Activated CD4-positive, alpha-beta memory T cell treated with anti-CD3 and anti-CD28 coated beads, Interleukin-2, amount 10 ng/mL, durations not matched to agents 7 days and 5 days (primary cell): ENCODE results near the gene SLC35A3. TPM values are rescaled to one million over a fixed set of nuclear protein-coding genes. Genes with fewer than 3 reads are reported as not detected.
A peak's percentile ranks its signal among the peaks of the same experiment; 100 is the strongest.
"Not testable (repeated sequence)": the region's sequence is repeated elsewhere in the genome, so short reads cannot be mapped to it uniquely, and the experiment has no call there.

ENCODE experiments used
- CTCF ChIA-PET: fragments of 350-600 bp; sonication (Branson Sonifier 250); formaldehyde crosslinking; loops from one replicate; lab custom pipeline; 2021; ENCODE audit warnings: antibody characterized with exemption, inconsistent platforms; lab: Charles Lee
- POLR2A ChIA-PET: fragments of 350-600 bp; sonication (Branson Sonifier 250); formaldehyde crosslinking; loops from one replicate; lab custom pipeline; 2021; ENCODE audit warnings: antibody characterized with exemption; lab: Charles Lee
- DNase-seq: peaks from one replicate; pipeline ENCODE4 v3.0.0-alpha.2; 2020
- H3K27ac Mint-ChIP-seq: one replicate; pipeline ENCODE4 v1.8.0; 2021; ENCODE audit warnings: mild to moderate bottlenecking, mixed read lengths
- H3K27me3 Mint-ChIP-seq: one replicate; pipeline ENCODE4 v1.8.0; 2021; ENCODE audit warnings: mixed read lengths
- H3K36me3 Mint-ChIP-seq: one replicate; pipeline ENCODE4 v1.8.0; 2021; ENCODE audit warnings: low read depth, mixed read lengths
- H3K4me1 Mint-ChIP-seq: one replicate; pipeline ENCODE4 v1.8.0; 2021; ENCODE audit warnings: mixed read lengths
- H3K4me3 Mint-ChIP-seq: one replicate; pipeline ENCODE4 v1.8.0; 2021; ENCODE audit warnings: mild to moderate bottlenecking, mixed read lengths
- H3K9me3 Mint-ChIP-seq: one replicate; pipeline ENCODE4 v1.8.0; 2021; ENCODE audit warnings: mixed read lengths
- total RNA-seq, 2 experiments: library from RNA; stranded (reverse); gene quantifications; one replicate each; pipeline ENCODE4 v1.2.3, GENCODE V29; 2021

The SLC35A3 gene
- total RNA-seq, 2 experiments from 2014 or later = 16.4 to 17.7 TPM

DNA sequence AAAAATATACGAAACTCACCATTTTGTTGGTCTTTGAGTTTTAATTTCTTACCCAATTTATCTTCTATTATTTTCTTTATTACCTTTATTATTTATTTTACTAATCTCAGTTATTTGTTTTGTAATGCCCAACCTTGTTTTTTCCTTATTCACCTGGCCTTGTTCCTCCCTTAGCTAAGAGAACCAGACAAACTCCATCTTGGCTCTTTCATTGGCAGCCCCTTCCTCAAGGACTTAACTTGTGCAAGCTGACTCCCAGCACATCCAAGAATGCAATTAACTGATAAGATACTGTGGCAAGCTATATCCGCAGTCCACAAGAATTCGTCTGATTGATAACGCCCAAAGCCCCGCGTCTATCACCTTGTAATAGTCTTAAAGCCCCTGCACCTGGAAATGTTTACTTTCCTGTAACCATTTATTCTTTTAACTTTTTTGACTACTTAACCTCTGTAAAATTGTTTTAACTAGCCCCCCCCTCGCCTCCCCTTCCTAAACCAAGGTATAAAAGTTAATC is 10.5 kb upstream of the SLC35A3 start:
- H3K36me3 Mint-ChIP-seq, H3K4me3 Mint-ChIP-seq, H3K27me3 Mint-ChIP-seq, H3K9me3 Mint-ChIP-seq, H3K4me1 Mint-ChIP-seq, CTCF ChIA-PET, H3K27ac Mint-ChIP-seq, DNase-seq: not testable (repeated sequence)
- POLR2A ChIA-PET = interaction anchor here (1.4 kb wide), 1 partner anchor 11 kb away, joined by 4 read pairs; the partner anchor contains the start of gene SLC35A3

DNA sequence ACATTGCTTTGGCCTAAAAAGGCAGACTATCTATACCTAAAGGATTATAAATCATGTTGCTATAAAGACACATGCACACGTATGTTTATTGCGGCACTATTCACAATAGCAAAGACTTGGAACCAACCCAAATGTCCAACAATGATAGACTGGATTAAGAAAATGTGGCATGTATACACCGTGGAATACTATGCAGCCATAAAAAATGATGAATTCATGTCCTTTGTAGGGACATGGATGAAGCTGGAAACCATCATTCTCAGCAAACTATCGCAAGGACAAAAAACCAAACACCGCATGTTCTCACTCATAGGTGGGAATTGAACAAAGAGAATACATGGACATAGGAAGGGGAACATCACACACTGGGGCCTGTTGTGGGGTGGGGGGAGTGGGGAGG is 9.5 kb upstream of the SLC35A3 start:
- H3K36me3 Mint-ChIP-seq, CTCF ChIA-PET, H3K4me1 Mint-ChIP-seq, POLR2A ChIA-PET, H3K9me3 Mint-ChIP-seq, H3K27ac Mint-ChIP-seq, H3K4me3 Mint-ChIP-seq, H3K27me3 Mint-ChIP-seq, DNase-seq: not testable (repeated sequence)

DNA sequence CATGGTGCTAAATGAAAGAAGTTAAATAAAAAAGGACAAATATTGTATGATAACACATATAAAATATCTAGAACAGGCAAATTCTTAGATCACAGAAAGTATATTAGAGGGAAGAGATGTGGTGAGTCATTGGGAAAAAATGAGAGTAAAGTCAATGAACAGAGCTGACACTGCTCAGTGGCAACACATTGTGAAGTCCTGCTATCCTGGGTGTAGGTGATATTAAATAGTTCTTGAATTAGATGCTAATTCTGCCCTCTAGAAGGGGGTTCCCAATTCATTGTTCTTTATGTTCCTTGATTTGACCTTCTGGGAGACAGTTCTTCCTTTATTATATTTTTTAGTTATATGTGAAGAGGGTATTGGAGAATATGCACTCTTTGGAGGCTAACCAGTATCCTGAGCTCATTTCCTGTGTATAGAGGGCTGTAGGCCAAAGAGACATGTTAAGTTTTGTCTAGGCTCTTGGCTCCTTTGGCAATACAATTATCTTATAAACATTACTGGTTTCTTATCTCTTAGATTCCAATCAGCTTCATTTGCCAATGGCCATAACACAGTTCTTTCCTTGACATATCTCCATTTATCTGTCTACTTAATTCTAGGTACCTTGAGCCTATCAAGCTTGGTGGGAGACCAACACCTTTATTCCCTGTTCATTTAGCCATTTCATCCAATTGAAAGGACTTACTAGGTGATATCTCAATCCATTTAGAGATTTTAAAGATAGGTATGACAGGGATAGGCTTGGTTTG is 6.6 kb upstream of the SLC35A3 start:
- DNase-seq = no peak
- CTCF ChIA-PET = no interaction called here
- no peaks in the 10 kb centered on the region for H3K36me3 Mint-ChIP-seq
- no peak overlapping the region for H3K4me3 Mint-ChIP-seq
- H3K9me3 Mint-ChIP-seq = no peaks in the 10 kb centered on the region
- POLR2A ChIA-PET = no interaction called here
- H3K4me1 Mint-ChIP-seq = peaks cover under 1% of the 10 kb centered on the region
- H3K27ac Mint-ChIP-seq = no peak overlapping the region
- no peaks in the 10 kb centered on the region for H3K27me3 Mint-ChIP-seq

DNA sequence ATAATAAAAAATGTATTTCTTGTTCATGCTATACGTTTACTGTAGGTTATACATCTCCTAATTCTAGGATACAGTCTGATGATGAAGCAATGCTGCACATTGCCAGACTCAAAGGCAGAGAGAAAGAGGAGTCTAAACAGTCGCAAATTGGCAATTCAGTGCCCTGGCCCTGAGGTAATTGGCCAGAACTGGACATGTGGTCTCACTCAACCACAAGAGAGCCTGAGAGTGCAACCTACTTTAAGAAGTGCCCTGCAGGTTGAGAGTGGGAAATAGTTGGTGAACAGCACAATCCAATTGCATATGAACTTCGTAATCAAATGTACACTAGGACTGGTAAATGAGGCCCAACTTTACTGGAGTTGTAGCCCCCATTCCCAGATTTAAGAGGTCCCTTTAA is 5.0 kb upstream of the SLC35A3 start:
- no peak for DNase-seq
- Mint-ChIP-seq H3K9me3 (no peaks in the 10 kb centered on the region), H3K4me3 (no peak overlapping the region), H3K36me3 (no peaks in the 10 kb centered on the region), H3K4me1 (peaks cover 11% of the 10 kb centered on the region), H3K27me3 (no peaks in the 10 kb centered on the region), H3K27ac (no peak overlapping the region)
- ChIA-PET CTCF (no interaction called here), POLR2A (no interaction called here)

DNA sequence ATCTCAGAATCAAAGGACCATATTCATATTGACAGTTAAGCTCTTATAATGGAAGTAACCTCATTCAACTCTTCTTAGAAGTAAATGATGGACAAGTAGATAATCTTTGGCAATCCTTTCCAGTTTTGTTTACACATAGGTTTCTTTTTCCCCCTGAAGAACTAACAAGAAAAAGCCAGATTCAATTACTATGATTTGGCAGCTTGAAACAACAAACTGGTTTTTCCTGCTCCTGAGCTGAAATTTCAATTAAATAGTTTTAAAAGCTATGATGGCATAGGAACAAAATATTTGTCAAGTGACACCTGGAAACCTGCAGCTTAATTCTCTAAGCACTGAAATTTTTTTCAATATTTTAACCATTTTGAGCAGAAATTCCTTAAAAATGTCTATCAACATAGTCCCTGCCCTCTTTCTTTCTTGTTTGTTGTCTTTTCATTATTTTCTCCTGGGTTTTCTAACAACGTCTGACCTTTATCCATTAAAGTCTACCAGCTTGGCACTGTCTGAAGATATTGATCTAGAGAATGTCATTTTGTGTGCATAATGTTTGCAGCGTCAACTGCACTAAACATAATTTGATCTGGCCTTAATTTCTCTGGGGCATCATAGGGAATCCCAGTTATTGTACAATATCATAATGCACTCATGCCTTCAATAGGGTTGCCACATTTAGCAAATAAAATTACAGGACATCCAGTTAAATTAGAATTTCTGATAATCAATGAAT is 4.0 kb upstream of the SLC35A3 start:
- Mint-ChIP-seq H3K36me3 (no peaks in the 10 kb centered on the region), H3K27me3 (no peaks in the 10 kb centered on the region), H3K9me3 (no peaks in the 10 kb centered on the region), H3K4me3 (no peak overlapping the region), H3K4me1 (peaks cover 19% of the 10 kb centered on the region), H3K27ac (no peak overlapping the region)
- ChIA-PET CTCF (no interaction called here), POLR2A (interaction anchor here (1.9 kb wide), 1 partner anchor 72 kb away, joined by 4 read pairs; a partner anchor contains a TSS)
- DNase-seq = no peak

DNA sequence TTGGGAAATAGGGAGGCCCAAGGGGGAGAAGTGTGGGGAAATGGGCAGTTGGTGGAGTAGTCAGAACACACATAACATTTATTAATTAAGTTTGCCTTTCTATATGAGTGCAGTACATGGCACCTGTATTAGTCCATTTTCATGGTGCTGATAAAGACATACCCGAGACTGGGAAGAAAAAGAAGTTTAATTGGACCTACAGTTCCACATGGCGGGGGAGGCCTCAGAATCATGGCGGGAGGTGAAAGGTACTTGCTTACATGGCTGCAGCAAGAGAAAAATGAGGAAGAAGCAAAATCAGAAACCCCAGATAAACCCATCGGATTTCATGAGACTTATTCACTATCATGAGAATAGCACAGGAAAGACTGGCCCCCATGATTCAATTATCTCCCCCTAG is 1.6 kb upstream of the SLC35A3 start:
- no peaks in the 10 kb centered on the region for H3K27me3 Mint-ChIP-seq
- ChIA-PET CTCF (interaction anchor here (0.7 kb wide), 1 partner anchor 34 kb away, joined by 3 read pairs; no protein-coding TSS in a partner anchor), POLR2A (no interaction called here)
- H3K4me3 Mint-ChIP-seq = no peak overlapping the region
- no peaks in the 10 kb centered on the region for H3K36me3 Mint-ChIP-seq
- H3K27ac Mint-ChIP-seq = no peak overlapping the region
- H3K9me3 Mint-ChIP-seq = no peaks in the 10 kb centered on the region
- DNase-seq = no peak
- H3K4me1 Mint-ChIP-seq = peaks cover 30% of the 10 kb centered on the region

DNA sequence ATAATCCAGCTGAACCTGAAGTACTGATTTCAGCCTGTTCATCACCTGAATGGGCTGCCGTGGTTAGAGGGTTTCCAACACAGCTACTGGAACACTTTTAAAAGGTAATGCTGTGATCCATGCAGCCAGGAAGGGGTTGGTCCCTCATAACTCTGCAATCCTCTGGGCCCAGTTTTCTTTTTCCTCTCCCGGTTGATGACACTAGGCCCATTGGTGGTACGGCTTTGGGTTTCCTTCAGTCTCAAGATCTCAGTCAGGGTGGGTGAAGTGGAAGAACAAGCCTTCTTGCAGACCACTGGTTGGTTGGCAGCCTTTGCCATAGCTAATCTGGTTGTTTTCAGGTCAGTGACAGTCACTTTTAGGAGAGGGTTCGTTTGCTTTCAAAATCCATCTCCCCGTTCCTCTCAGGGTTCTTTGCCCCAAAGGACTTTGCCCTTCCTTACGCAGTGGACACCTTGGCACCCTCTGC is 502 bp upstream of the SLC35A3 start:
- H3K36me3 Mint-ChIP-seq = no peaks in the 10 kb centered on the region
- no peaks in the 10 kb centered on the region for H3K27me3 Mint-ChIP-seq
- peak overlapping the region; percentile 96 for H3K4me3 Mint-ChIP-seq
- DNase-seq = no peak
- ChIA-PET CTCF (interaction anchor here (1.1 to 1.4 kb wide), 4 partner anchors 60 to 490 kb away, joined by 3 to 6 read pairs (median 4); a partner anchor contains a TSS), POLR2A (interaction anchor here (1.0 to 2.3 kb wide), 15 partner anchors 11 to 431 kb away, joined by 3 to 46 read pairs (median 5); partner anchors contain the start of genes AGL, RTCA, SASS6 and TRMT13)
- no peaks in the 10 kb centered on the region for H3K9me3 Mint-ChIP-seq
- H3K27ac Mint-ChIP-seq = peak overlapping the region; percentile 74
- peaks cover 30% of the 10 kb centered on the region for H3K4me1 Mint-ChIP-seq

DNA sequence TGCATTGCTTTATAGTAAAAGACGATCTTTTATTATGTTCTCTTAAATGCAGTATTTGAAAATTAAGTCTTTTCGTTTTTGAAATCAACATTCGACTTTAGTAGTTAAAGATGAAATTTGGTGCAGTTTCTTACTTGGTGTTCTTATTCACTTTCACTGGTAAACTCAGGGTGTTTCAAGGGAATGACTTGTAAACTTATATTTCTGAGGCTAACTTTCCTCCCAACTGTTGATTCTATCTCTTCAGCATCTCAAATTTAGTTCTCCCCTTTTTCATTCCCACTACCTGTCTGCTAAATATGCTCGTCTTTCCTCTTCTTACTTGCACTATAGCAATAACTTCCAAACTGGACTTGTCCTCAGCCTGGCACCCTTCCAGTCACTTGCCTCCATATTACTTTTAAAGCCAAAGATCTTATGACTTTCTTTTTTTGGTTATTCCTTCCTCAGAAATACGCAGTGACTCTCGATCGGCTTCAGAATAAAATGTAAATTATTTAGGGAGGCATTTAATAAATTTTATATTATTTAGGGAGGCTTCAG is 988 bp downstream of the SLC35A3 start:
- Mint-ChIP-seq H3K4me3 (peak overlapping the region; percentile 96), H3K4me1 (peaks cover 30% of the 10 kb centered on the region), H3K27ac (peak overlapping the region; percentile 86), H3K27me3 (no peaks in the 10 kb centered on the region), H3K36me3 (peaks cover 9% of the 10 kb centered on the region), H3K9me3 (no peaks in the 10 kb centered on the region)
- ChIA-PET POLR2A (interaction anchor here (0.8 to 2.3 kb wide), 17 partner anchors 12 to 926 kb away, joined by 3 to 46 read pairs (median 4); partner anchors contain the start of genes AGL and RTCA), CTCF (interaction anchor here (0.9 to 1.4 kb wide), 6 partner anchors 28 to 489 kb away, joined by 3 to 6 read pairs (median 3); partner anchors contain the start of genes SASS6 and TRMT13)
- no peak for DNase-seq

DNA sequence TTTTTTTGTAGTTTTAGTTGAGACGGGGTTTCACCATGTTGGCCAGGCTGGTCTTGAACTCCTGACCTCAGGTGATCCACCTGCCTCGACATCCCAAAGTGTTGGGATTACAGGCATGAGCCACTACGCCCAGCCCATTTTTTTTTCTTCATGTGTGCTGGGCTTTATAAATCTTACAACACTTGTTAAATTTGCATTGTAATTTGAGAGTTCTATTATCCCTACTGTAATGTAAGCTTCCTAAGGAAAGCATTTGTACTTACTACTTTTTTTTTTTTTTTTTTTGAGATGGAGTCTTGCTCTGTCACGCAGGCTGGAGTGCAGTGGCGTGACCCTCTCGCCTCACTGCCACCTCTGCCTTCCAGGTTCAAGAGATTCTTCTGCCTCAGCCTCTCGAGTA is 2.3 kb downstream of the SLC35A3 start:
- POLR2A ChIA-PET = interaction anchor here (1.2 kb wide), 1 partner anchor 39 kb away, joined by 4 read pairs; no protein-coding TSS in a partner anchor

DNA sequence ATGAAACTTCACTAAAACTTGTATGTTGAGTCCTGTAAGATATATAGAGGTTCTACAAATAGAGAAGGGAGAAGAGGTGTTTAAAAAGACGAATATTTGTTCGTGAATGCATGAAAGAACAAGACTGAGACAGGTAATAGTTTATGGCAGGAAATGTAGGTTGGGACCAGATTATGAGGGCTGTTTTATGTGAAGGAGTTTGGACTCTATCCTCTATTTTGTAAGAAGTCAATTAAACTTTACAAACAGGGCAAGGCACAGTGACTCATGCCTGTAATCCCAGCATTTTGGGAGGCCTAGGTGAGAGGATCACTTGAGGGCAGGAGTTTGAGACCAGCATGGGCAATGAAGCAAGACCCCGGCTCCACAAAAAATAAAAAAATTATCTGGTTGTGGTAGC is 5.7 kb downstream of the SLC35A3 start:
- H3K4me3 Mint-ChIP-seq = no peak overlapping the region
- H3K36me3 Mint-ChIP-seq = peaks cover 9% of the 10 kb centered on the region
- H3K27ac Mint-ChIP-seq = no peak overlapping the region
- ChIA-PET CTCF (no interaction called here), POLR2A (no interaction called here)
- no peaks in the 10 kb centered on the region for H3K27me3 Mint-ChIP-seq
- peaks cover 14% of the 10 kb centered on the region for H3K4me1 Mint-ChIP-seq
- H3K9me3 Mint-ChIP-seq = no peaks in the 10 kb centered on the region
- DNase-seq = no peak

More for the DNA sequence above, 2.3 kb downstream of the SLC35A3 start:
- DNase-seq, H3K36me3 Mint-ChIP-seq, H3K27ac Mint-ChIP-seq, H3K9me3 Mint-ChIP-seq, H3K4me3 Mint-ChIP-seq, H3K27me3 Mint-ChIP-seq, CTCF ChIA-PET: not testable (repeated sequence)
- H3K4me1 Mint-ChIP-seq = peaks cover 30% of the 10 kb centered on the region

DNA sequence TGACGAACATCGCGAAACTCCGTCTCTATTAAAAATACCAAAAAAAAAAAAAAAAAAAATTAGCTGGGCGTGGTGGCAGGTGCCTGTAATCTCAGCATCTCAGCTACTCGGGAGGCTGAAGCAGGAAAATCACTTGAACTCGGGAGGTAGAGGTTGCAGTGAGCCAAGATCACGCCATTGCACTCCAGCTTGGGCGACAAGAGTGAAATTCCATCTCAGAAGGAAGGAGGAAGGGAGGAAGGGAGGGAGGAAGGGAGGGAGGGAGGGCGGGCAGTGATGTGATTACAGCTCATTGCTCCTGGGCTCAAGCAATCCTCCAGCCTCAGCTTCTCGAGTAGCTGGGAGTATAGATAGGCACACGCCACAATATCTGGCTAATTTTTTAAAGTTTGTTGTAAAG is 7.5 kb downstream of the SLC35A3 start:
- H3K4me1 Mint-ChIP-seq, H3K9me3 Mint-ChIP-seq, H3K27ac Mint-ChIP-seq, H3K4me3 Mint-ChIP-seq, DNase-seq, H3K27me3 Mint-ChIP-seq, H3K36me3 Mint-ChIP-seq: not testable (repeated sequence)
- ChIA-PET CTCF (interaction anchor here (1.4 kb wide), 1 partner anchor 20 kb away, joined by 3 read pairs; no protein-coding TSS in a partner anchor), POLR2A (interaction anchor here (1.1 kb wide), 1 partner anchor 51 kb away, joined by 3 read pairs; no protein-coding TSS in a partner anchor)

DNA sequence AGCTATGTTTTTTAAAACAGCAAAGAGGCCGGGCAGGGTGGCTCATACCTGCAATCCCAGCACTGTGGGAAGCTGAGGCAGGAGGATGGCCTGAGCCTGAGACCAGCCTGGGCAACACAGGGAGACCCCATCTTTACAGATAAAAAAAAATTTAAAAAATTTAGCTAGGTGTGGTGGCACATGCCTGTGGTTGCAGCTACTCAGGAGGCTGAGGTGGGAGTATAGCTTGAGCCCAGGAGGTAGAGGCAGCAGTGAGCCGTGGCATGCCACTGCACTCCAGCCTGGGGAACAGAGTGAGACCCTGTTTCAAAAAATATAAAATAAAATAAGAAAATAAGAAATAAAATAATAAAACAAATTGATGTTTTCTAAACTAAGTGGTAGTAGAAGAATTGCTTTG is 8.4 kb downstream of the SLC35A3 start:
- CTCF ChIA-PET = interaction anchor here (1.4 kb wide), 1 partner anchor 21 kb away, joined by 3 read pairs; no protein-coding TSS in a partner anchor
- no peak for DNase-seq
- Mint-ChIP-seq H3K4me1 (no peaks in the 10 kb centered on the region), H3K27ac (no peak overlapping the region), H3K27me3 (no peaks in the 10 kb centered on the region), H3K36me3 (peaks cover 12% of the 10 kb centered on the region), H3K9me3 (peaks cover 2% of the 10 kb centered on the region), H3K4me3 (no peak overlapping the region)
- POLR2A ChIA-PET = no interaction called here
